GM13976 (cell line): ENCODE results near the gene SERPINA4.

Experiments used
- DNase-seq: peaks from one replicate; pipeline ENCODE4 v3.0.0; 2012; ENCODE audit warnings: low spot score
- in situ Hi-C: fragments of 300-500 bp; cut with MboI; formaldehyde crosslinking; loops from one replicate; pipeline ENCODE4 v1.12.0; 2022; ENCODE audit warnings: low sequenced_read_pairs, mixed read lengths, inconsistent platforms; ENCODE audit not compliant: unreplicated experiment
- TF ChIP-seq, protein P1 (sequence below): IDR thresholded peaks from 2 replicates; pipeline ENCODE4 v1.5.1; 2012; ENCODE audit warnings: borderline replicate concordance, mild to moderate bottlenecking; ENCODE audit not compliant: insufficient read depth; ENCODE audit errors: extremely low read depth, missing control alignments, control extremely low read depth

The SERPINA4 gene

DNA sequence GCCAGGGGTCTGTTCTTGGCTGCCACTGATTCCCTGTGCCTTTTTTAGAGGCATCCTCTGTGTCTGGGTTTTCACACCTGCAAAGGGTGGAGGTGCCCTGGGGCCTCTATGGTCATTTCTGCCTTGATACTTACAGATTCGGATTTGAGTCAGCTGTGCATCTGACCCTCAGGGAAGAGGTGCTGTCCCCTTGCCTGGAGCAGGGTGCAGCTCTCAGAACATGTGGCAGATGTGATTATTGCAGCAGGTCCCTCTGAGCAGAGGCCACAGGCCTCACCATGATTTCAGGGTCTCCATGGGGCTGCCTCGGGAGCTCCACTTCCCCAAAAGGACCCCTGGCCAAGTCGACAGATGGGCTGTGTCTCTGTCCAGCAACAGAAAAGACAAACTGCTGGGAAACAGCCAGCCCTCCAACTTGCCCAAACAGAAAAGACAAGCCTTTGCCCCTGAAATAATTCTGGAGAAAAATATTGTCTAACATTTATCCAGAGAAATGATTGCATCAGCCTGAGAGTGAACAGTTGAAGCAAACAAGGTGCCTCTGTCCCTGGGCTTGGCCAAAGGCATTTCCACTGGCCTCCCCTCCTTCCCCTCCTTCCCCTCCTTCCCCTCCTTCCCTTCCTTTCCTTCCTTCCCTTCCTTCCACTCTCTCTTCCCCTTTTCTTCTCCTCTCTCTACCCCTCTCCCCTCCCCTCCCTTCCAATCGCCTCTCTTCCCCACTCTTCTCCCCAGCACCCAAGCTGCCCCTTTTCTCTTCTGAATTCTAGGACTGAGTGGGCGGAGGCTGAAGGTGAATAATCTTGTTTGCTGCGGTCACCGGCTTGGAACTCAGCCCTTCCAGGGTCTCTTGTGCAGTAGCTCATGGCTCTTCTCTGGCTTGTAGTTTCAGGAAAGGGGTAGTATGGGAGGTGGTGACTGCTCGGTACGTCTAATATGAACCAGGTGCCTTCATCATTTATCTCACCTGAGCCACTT lies 51.6 kb downstream of the SERPINA4 start:
- in situ Hi-C loops = no loop called here
- TF ChIP-seq, protein P1, sequence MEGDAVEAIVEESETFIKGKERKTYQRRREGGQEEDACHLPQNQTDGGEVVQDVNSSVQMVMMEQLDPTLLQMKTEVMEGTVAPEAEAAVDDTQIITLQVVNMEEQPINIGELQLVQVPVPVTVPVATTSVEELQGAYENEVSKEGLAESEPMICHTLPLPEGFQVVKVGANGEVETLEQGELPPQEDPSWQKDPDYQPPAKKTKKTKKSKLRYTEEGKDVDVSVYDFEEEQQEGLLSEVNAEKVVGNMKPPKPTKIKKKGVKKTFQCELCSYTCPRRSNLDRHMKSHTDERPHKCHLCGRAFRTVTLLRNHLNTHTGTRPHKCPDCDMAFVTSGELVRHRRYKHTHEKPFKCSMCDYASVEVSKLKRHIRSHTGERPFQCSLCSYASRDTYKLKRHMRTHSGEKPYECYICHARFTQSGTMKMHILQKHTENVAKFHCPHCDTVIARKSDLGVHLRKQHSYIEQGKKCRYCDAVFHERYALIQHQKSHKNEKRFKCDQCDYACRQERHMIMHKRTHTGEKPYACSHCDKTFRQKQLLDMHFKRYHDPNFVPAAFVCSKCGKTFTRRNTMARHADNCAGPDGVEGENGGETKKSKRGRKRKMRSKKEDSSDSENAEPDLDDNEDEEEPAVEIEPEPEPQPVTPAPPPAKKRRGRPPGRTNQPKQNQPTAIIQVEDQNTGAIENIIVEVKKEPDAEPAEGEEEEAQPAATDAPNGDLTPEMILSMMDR = no peak
- no peak for DNase-seq

DNA sequence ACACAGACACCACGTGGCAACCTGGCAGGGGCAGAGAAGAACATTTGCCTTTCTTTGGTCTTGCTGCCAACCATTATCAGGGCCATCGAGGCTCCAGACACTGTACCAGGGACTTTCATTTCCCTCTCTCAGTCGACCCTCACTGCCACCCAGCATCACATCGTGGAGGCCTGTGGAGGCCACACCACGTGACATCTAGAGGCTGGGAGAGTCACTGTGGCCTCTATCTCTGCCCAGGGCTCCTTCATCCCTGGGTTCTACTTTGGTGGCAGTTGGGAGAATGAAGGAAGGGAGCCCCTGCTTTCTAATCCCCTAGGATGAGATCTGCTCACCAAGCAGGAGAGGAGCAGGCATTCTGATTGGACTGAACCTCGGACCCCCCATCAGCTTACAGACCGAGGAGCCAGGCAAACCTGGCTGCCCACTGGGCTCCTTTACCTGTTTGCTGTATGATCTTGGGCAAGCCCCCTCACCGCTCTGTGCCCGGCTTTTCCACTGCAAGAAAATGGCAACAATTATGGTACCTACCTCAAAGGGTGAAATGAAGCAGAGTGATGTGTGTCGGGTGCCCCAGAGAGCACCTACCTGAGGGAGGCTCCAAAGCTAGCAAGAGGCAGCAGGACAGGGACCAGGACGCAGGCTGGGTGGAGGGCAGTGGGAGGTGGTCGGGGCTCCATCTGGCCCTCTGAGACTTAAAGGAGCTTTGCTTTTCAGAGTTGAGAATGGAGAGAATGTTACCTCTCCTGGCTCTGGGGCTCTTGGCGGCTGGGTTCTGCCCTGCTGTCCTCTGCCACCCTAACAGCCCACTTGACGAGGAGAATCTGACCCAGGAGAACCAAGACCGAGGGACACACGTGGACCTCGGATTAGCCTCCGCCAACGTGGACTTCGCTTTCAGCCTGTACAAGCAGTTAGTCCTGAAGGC lies 52.7 kb downstream of the SERPINA4 start:
- TF ChIP-seq, protein P1 = no peak
- DNase-seq = no peak
- in situ Hi-C loops = no loop called here

GRCh38 chr14:94614802-94615201 lies 53.6 kb downstream of the SERPINA4 start:
- TF ChIP-seq, protein P1 = no peak
- in situ Hi-C loops = no loop called here
- no peak for DNase-seq

- in situ Hi-C loops = no loop called here
- no peak for DNase-seq
- TF ChIP-seq, protein P1 = no peak
Observed at GRCh38 chr14:94615254-94615653, 54.0 kb downstream of the SERPINA4 start.

GRCh38 chr14:94615823-94616570 lies 54.8 kb downstream of the SERPINA4 start:
- in situ Hi-C loops = no loop called here
- no peak for DNase-seq
- TF ChIP-seq, protein P1 = no peak
